Measurements from ENCODE around the gene HNRNPD. TPM values are rescaled to one million over a fixed set of nuclear protein-coding genes. Genes with fewer than 3 reads are reported as not detected.

The HNRNPD gene
- total and polyA plus RNA-seq, 2 donors (not counting 3 experiments of a cell fraction or from before 2014, with no cell fraction given), result 91.3 to 363 TPM

- no peaks in the 10 kb centered on the region for H3K36me3 ChIP-seq (ENCODE audit: control insufficient read depth in 2 of 2, extremely low read depth in 1 of 2, insufficient read depth in 2 of 2, low read length in 2 of 2)
- H3K27ac ChIP-seq (ENCODE audit: insufficient read depth, low read depth, low read length), result no peak overlapping the region
- no peaks in the 10 kb centered on the region for H4K20me1 ChIP-seq (replicated peaks; ENCODE audit: control insufficient read depth, extremely low read depth, insufficient read depth, low read length)
- no peak overlapping the region for H3K9ac ChIP-seq (replicated peaks; ENCODE audit: extremely low read depth, insufficient read depth, low read length)
- dilution Hi-C loops (cut with MboI; ENCODE audit: extremely low pct_ligation_motif_present, low sequenced_read_pairs) (no loop called here), intact Hi-C loops (cut with micrococcal nuclease) (no loop called here)
- H3K4me3 ChIP-seq (replicated peaks in 1 of 3; ENCODE audit: insufficient read depth in 1 of 3, low read depth in 1 of 3, low read length in 3 of 3), result no peak overlapping the region
- no peak for FAIRE-seq
- no TSS peak for BruUV-seq (replicated peaks)
- no peak overlapping the region for H3K4me2 ChIP-seq (ENCODE audit: insufficient read depth, low read length)
- no peaks in the 10 kb centered on the region for H3K9me1 ChIP-seq (replicated peaks; ENCODE audit: control insufficient read depth, extremely low read depth, insufficient read depth, low read length)
- DNase-seq (ENCODE audit: low read depth, low spot score), result no peak
- ChIA-PET POLR2A (no interaction called here), CTCF (no interaction called here)
- TF ChIP-seq POLR2AphosphoS5 (IDR thresholded peaks at IDR 0.05; ENCODE audit: insufficient read depth, low read depth, low read length) (no peak), EZH2 (IDR thresholded peaks at IDR 0.05; ENCODE audit: borderline replicate concordance, low read depth, low read length, severe bottlenecking) (no peak), FOS (IDR thresholded peaks at IDR 0.05; ENCODE audit: borderline replicate concordance, insufficient read depth, low read length) (no peak), POLR2A (IDR thresholded peaks at IDR 0.05; ENCODE audit: low read depth, low read length) (no peak), CTCF (IDR thresholded peaks at IDR 0.05; ENCODE audit: extremely low read depth in 1 of 2, insufficient read depth in 1 of 2, low read depth in 1 of 2, low read length in 2 of 2) (no peak), MAX (IDR thresholded peaks at IDR 0.05; ENCODE audit: insufficient read depth, insufficient read length) (no peak), JUN (IDR thresholded peaks at IDR 0.05; ENCODE audit: borderline replicate concordance, insufficient read depth, insufficient read length, low read depth) (no peak), MYC (IDR thresholded peaks at IDR 0.05; ENCODE audit: low read depth, low read length) (no peak), GATA2 (IDR thresholded peaks at IDR 0.05; ENCODE audit: insufficient read depth, insufficient read length, low read depth, low read length) (no peak)
- peaks cover 2 to 8% of the 10 kb centered on the region in 2 experiments for H3K27me3 ChIP-seq (ENCODE audit: control insufficient read depth in 2 of 2, insufficient read depth in 2 of 2, low read length in 2 of 2)
- H3K4me1 ChIP-seq (ENCODE audit: control insufficient read depth, extremely low read depth, insufficient read depth, low read length), result no peaks in the 10 kb centered on the region
- no peaks in the 10 kb centered on the region for H3K79me2 ChIP-seq (ENCODE audit: control insufficient read depth, insufficient read depth, low read length)
- H2AFZ ChIP-seq (ENCODE audit: low read depth, low read length), result no peak overlapping the region
- H3K9me3 ChIP-seq (replicated peaks; ENCODE audit: control insufficient read depth, insufficient read depth, low read length), result no peaks in the 10 kb centered on the region
Observed at GRCh38 chr4:82331814-82332213, 42.0 kb downstream of the HNRNPD start.

Data from endothelial cell of umbilical vein (primary cell).